Stimulated activated effector memory CD8-positive, alpha-beta T cell treated with anti-CD3 and anti-CD28 coated beads, Interleukin-12 subunit alpha, Interleukin-12 subunit beta, amount 100 ng/mL, for 72 hours (primary cell): ENCODE measurements around the gene SRPK2.
"Not testable (repeated sequence)": the region's sequence is repeated elsewhere in the genome, so short reads cannot be mapped to it uniquely, and the experiment has no call there.

ENCODE experiments used
- ATAC-seq: fragments of 150-1000 bp; cut with Tn5 transposase; 2 replicates; pipeline ENCODE4 v1.10.0; 2021
- DNase-seq, 2 donors: peaks; one replicate each; pipeline ENCODE4 v3.0.0; 2021 to 2022; ENCODE audit warnings: low spot score in 2 of 2
- H3K27ac Mint-ChIP-seq: one replicate; pipeline ENCODE4 v1.8.0; 2022; ENCODE audit warnings: mild to moderate bottlenecking, mixed read lengths
- H3K36me3 Mint-ChIP-seq: one replicate; pipeline ENCODE4 v1.8.0; 2022; ENCODE audit warnings: mild to moderate bottlenecking, mixed read lengths
- H3K4me1 Mint-ChIP-seq: one replicate; pipeline ENCODE4 v1.8.0; 2022; ENCODE audit warnings: mixed read lengths
- H3K4me3 Mint-ChIP-seq: one replicate; pipeline ENCODE4 v1.8.0; 2022; ENCODE audit warnings: mild to moderate bottlenecking, mixed read lengths
- H3K9me3 Mint-ChIP-seq: one replicate; pipeline ENCODE4 v1.8.0; 2022; ENCODE audit warnings: mixed read lengths

SRPK2 gene

DNA sequence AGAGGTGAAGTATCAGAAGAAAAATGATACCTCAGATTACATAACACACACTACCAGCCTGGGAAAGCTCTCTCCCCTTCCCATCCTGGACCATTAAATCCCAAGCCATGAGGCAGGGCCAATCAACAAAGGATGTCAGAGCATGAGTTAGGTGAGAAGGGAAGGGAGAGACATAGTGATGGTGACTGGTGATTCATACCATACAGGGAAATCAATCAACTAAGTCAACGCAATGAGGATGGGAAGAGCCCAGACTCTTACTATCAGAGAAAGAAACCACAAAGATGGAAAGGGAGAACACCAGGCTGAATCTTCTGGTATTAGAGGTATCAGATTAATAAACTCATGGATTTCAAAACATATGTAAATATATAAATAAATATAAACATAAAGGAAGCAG lies 189.3 kb downstream of the SRPK2 start:
- Mint-ChIP-seq H3K9me3 (no peaks in the 10 kb centered on the region), H3K4me1 (peaks cover 26% of the 10 kb centered on the region), H3K4me3 (no peak overlapping the region), H3K36me3 (peaks cover 20% of the 10 kb centered on the region), H3K27ac (no peak overlapping the region)
- no peak for ATAC-seq
- DNase-seq: no peak

DNA sequence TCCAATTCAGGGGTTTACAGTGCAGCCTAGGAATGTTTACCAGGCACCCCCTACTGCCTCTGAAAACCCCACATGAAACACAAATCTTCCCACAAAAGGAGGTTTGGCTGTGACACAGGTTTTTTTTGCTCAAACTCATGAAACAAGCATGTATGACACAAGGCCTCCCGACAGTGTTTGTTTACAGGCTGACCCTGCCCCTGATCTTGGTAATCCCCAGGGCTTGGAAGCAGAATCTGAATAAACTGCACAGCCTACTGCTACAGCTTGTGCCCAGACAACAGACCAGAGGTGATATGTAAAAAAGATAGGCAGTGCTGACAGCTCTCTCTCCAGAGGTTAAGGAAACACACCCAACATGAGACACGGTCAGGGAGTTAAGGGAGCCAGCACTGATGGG lies 190.5 kb downstream of the SRPK2 start:
- peaks cover 24% of the 10 kb centered on the region for H3K4me1 Mint-ChIP-seq
- no peak overlapping the region for H3K27ac Mint-ChIP-seq
- peaks cover 18% of the 10 kb centered on the region for H3K36me3 Mint-ChIP-seq
- DNase-seq: no peak
- H3K4me3 Mint-ChIP-seq: no peak overlapping the region
- no peaks in the 10 kb centered on the region for H3K9me3 Mint-ChIP-seq
- ATAC-seq: no peak

DNA sequence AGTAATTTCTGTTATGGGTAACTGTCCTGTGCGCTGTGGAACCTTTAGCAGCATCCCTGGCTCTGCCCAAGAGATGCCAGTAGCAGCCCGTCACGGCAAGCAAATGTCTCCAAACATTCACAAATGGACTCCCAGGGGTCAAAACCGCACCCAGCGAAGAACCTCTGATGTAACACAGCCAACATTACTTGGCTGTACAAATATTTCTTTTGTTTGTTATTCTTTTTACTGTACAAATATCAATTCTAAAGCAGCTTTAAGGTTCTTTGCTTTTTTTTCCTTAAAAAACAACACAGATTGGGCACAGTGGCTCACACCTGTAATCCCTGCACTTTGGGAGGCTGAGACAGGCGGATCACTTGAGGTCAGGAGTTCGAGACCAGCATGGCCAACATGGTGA lies 192.2 kb downstream of the SRPK2 start:
- no peak for DNase-seq
- H3K36me3 Mint-ChIP-seq: peaks cover 14% of the 10 kb centered on the region
- no peak for ATAC-seq
- no peaks in the 10 kb centered on the region for H3K9me3 Mint-ChIP-seq
- H3K27ac Mint-ChIP-seq: no peak overlapping the region
- no peak overlapping the region for H3K4me3 Mint-ChIP-seq
- peaks cover 29% of the 10 kb centered on the region for H3K4me1 Mint-ChIP-seq

- Mint-ChIP-seq H3K4me3 (no peak overlapping the region), H3K36me3 (peaks cover 13% of the 10 kb centered on the region), H3K9me3 (no peaks in the 10 kb centered on the region), H3K4me1 (peaks cover 29% of the 10 kb centered on the region), H3K27ac (peak overlapping the region; percentile 8)
- DNase-seq (no peak), ATAC-seq (no peak)
These were observed 192.8 kb downstream of the SRPK2 start for GRCh38 chr7:105195891-105196290.

DNA sequence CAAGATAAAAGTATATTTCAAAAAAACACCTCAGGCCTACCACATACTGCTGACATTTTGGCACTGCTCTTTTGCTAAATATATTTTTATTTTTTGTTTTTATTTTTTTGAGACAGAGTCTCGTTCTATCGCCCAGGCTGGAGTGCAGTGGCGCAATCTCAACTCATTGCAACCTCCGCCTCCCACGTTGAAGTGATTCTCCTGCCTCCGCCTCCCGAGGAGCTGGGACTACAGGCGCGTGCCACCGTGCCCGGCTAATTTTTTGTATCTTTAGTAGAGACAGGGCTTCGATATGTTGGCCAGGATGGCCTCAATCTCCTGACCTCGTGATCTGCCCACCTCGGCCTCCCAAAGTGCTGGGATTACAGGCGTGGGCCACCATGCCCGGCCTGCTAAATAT lies 193.8 kb downstream of the SRPK2 start:
- H3K4me1 Mint-ChIP-seq: peaks cover 24% of the 10 kb centered on the region
- H3K27ac Mint-ChIP-seq: peak overlapping the region; percentile 8
- H3K9me3 Mint-ChIP-seq, H3K36me3 Mint-ChIP-seq, H3K4me3 Mint-ChIP-seq, ATAC-seq, DNase-seq: not testable (repeated sequence)

- no peak for DNase-seq
- peaks cover 6% of the 10 kb centered on the region for H3K36me3 Mint-ChIP-seq
- no peak for ATAC-seq
- H3K4me1 Mint-ChIP-seq: peaks cover 35% of the 10 kb centered on the region
- H3K27ac Mint-ChIP-seq: no peak overlapping the region
- no peaks in the 10 kb centered on the region for H3K9me3 Mint-ChIP-seq
- no peak overlapping the region for H3K4me3 Mint-ChIP-seq
These were observed 197.4 kb downstream of the SRPK2 start for GRCh38 chr7:105191331-105191730.

- no peaks in the 10 kb centered on the region for H3K9me3 Mint-ChIP-seq
- no peak overlapping the region for H3K4me3 Mint-ChIP-seq
- ATAC-seq (no peak), DNase-seq (no peak)
- H3K27ac Mint-ChIP-seq: peak overlapping the region; percentile 32
- H3K36me3 Mint-ChIP-seq: peaks cover 6% of the 10 kb centered on the region
- H3K4me1 Mint-ChIP-seq: peaks cover 30% of the 10 kb centered on the region
These were observed 198.7 kb downstream of the SRPK2 start for GRCh38 chr7:105189859-105190492.

- peaks cover 30% of the 10 kb centered on the region for H3K4me1 Mint-ChIP-seq
- H3K9me3 Mint-ChIP-seq: no peaks in the 10 kb centered on the region
- no peak for ATAC-seq
- H3K27ac Mint-ChIP-seq: no peak overlapping the region
- no peak for DNase-seq
- no peak overlapping the region for H3K4me3 Mint-ChIP-seq
- peaks cover 6% of the 10 kb centered on the region for H3K36me3 Mint-ChIP-seq
These were observed 200.5 kb downstream of the SRPK2 start for GRCh38 chr7:105188201-105188600.

GRCh38 chr7:105187302-105188169 lies 201.2 kb downstream of the SRPK2 start:
- Mint-ChIP-seq H3K9me3 (no peaks in the 10 kb centered on the region), H3K27ac (peak overlapping the region; percentile 13), H3K36me3 (peaks cover 6% of the 10 kb centered on the region), H3K4me3 (no peak overlapping the region), H3K4me1 (peaks cover 30% of the 10 kb centered on the region)
- DNase-seq: no peak
- ATAC-seq: no peak

GRCh38 chr7:105185290-105186010 lies 203.3 kb downstream of the SRPK2 start:
- Mint-ChIP-seq H3K4me3 (no peak overlapping the region), H3K9me3 (no peaks in the 10 kb centered on the region), H3K4me1 (peaks cover 30% of the 10 kb centered on the region), H3K27ac (no peak overlapping the region), H3K36me3 (peaks cover 6% of the 10 kb centered on the region)
- DNase-seq: no peak
- no peak for ATAC-seq

GRCh38 chr7:105180002-105180401 lies 208.7 kb downstream of the SRPK2 start:
- Mint-ChIP-seq H3K36me3 (no peaks in the 10 kb centered on the region), H3K4me3 (no peak overlapping the region), H3K4me1 (peaks cover 8% of the 10 kb centered on the region), H3K27ac (no peak overlapping the region), H3K9me3 (no peaks in the 10 kb centered on the region)
- DNase-seq: no peak
- no peak for ATAC-seq

GRCh38 chr7:105178928-105179541 lies 209.7 kb downstream of the SRPK2 start:
- H3K27ac Mint-ChIP-seq: no peak overlapping the region
- H3K36me3 Mint-ChIP-seq: no peaks in the 10 kb centered on the region
- DNase-seq (no peak), ATAC-seq (no peak)
- H3K4me1 Mint-ChIP-seq: peaks cover 13% of the 10 kb centered on the region
- H3K9me3 Mint-ChIP-seq: no peaks in the 10 kb centered on the region
- no peak overlapping the region for H3K4me3 Mint-ChIP-seq

- H3K4me1 Mint-ChIP-seq: peaks cover 13% of the 10 kb centered on the region
- no peak overlapping the region for H3K4me3 Mint-ChIP-seq
- no peaks in the 10 kb centered on the region for H3K9me3 Mint-ChIP-seq
- peak overlapping the region; percentile 23 for H3K27ac Mint-ChIP-seq
- DNase-seq (no peak), ATAC-seq (no peak)
- no peaks in the 10 kb centered on the region for H3K36me3 Mint-ChIP-seq
These were observed 210.5 kb downstream of the SRPK2 start for GRCh38 chr7:105178177-105178576.

DNA sequence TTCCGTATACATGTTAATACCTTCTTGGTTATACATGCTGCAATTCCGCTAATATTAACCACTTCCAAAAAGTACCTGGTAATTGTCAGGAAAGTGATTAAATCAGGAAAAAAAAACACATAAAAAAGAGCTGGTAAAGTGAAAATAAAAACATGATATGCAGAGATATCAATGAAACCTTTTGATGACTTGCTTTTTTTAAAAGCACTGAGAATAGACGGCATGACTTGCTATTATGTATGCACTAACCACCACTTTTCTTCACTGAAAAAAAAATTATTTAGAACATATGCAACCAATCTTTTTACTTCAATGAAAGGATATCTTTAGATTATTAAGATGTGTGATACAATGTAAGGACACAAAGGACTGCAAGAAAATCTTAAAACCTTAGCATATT lies 211.7 kb downstream of the SRPK2 start:
- Mint-ChIP-seq H3K27ac (no peak overlapping the region), H3K36me3 (no peaks in the 10 kb centered on the region), H3K4me3 (no peak overlapping the region), H3K4me1 (peaks cover 13% of the 10 kb centered on the region), H3K9me3 (no peaks in the 10 kb centered on the region)
- ATAC-seq: no peak
- DNase-seq: no peak

- peaks cover 17% of the 10 kb centered on the region for H3K4me1 Mint-ChIP-seq
- H3K9me3 Mint-ChIP-seq: no peaks in the 10 kb centered on the region
- ATAC-seq (no peak), DNase-seq (no peak)
- no peak overlapping the region for H3K4me3 Mint-ChIP-seq
- H3K27ac Mint-ChIP-seq: no peak overlapping the region
- peaks cover 5% of the 10 kb centered on the region for H3K36me3 Mint-ChIP-seq
These were observed 215.1 kb downstream of the SRPK2 start for GRCh38 chr7:105173586-105173985.
